BLaER1 treated with 17β-estradiol and CSF1 and Interleukin-3, amounts not matched to agents 10 nM and 100 nM (cell line): Measurements from ENCODE around the gene CENPP.

Source experiments
- H3K27ac ChIP-seq, 11 experiments: shearing (Covaris generic); formaldehyde crosslinking; 2 replicates each; pipeline ENCODE4 v1.8.1; 2022
- H3K27me3 ChIP-seq, 11 experiments: shearing (Covaris generic); formaldehyde crosslinking; 2 replicates each; pipeline ENCODE4 v1.8.1; 2022
- H3K36me3 ChIP-seq, 11 experiments: shearing (Covaris generic); formaldehyde crosslinking; 2 replicates each; pipeline ENCODE4 v1.8.1; 2022
- H3K4me1 ChIP-seq, 10 experiments: shearing (Covaris generic); formaldehyde crosslinking; 2 replicates each; pipeline ENCODE4 v1.8.1; 2022
- H3K4me2 ChIP-seq, 11 experiments: shearing (Covaris generic); formaldehyde crosslinking; 2 replicates each; pipeline ENCODE4 v1.8.1; 2022
- H3K4me3 ChIP-seq, 10 experiments: shearing (Covaris generic); formaldehyde crosslinking; 2 replicates each; pipeline ENCODE4 v1.8.1; 2022
- H3K9ac ChIP-seq, 11 experiments: shearing (Covaris generic); formaldehyde crosslinking; 2 replicates each; pipeline ENCODE4 v1.8.1; 2022
- H3K9me3 ChIP-seq, 11 experiments: shearing (Covaris generic); formaldehyde crosslinking; replicated peaks in 1 of 11; 2 replicates each; pipeline ENCODE4 v1.8.1; 2022
- H4K20me1 ChIP-seq, 11 experiments: shearing (Covaris generic); formaldehyde crosslinking; 2 replicates each; pipeline ENCODE4 v1.8.1; 2022
- Cebpa-rat ChIP-seq, 11 experiments: shearing (Covaris generic); IDR thresholded peaks; 2 replicates each; pipeline ENCODE4 v1.8.1; 2022

The CENPP gene

DNA sequence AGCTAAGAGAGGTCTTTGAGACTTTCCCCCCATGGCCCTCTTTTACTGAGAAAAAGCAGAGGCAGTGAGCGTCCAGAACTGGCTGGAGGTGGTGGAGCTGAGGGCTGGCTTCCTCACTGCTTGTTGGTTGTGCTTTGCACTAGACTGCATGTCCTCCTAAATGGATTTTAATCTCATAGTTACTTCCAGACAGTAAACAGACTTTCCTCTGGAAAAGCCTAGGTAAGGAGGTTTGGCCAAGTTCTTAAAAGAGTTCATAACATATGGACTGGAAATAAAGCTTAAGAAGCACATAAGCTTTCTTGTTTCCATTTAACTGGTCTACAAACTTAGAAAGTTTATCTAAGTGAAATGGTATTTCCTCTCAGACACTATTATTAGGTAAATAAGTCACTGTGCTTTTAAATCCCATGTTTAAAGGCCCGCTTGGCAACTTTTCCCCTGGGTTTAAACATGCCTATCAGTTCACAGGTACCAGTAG, 154.6 kb downstream of the CENPP start:
- H3K4me3 ChIP-seq: no peak overlapping the region
- H3K27ac ChIP-seq: no peak overlapping the region
- H3K27me3 ChIP-seq: no peaks in the 10 kb centered on the region
- H3K9me3 ChIP-seq: no peaks in the 10 kb centered on the region
- peaks cover 0 to 8% (median 0%) of the 10 kb centered on the region in 10 experiments; a peak in 5 of 20 replicates for H3K4me1 ChIP-seq
- no peaks in the 10 kb centered on the region for H4K20me1 ChIP-seq
- H3K9ac ChIP-seq: no peak overlapping the region
- no peaks in the 10 kb centered on the region for H3K36me3 ChIP-seq
- H3K4me2 ChIP-seq: no peak overlapping the region
- no peak for TF ChIP-seq Cebpa-rat (IDR thresholded peaks at IDR 0.05)

- Histone ChIP-seq H3K4me3 (no peak overlapping the region), H3K27ac (no peak overlapping the region), H3K9ac (no peak overlapping the region), H3K9me3 (no peaks in the 10 kb centered on the region), H3K4me1 (peaks cover 0 to 8% (median 0%) of the 10 kb centered on the region in 10 experiments; a peak in 6 of 20 replicates), H3K4me2 (peak overlapping the region in 3 of 11 experiments; percentile 3 to 53 (median 14); a peak in 4 of 22 replicates), H3K36me3 (no peaks in the 10 kb centered on the region), H4K20me1 (no peaks in the 10 kb centered on the region), H3K27me3 (no peaks in the 10 kb centered on the region)
- TF ChIP-seq Cebpa-rat (IDR thresholded peaks at IDR 0.05): no peak
Measured at GRCh38 chr9:92480986-92481633, 155.4 kb downstream of the CENPP start.

DNA sequence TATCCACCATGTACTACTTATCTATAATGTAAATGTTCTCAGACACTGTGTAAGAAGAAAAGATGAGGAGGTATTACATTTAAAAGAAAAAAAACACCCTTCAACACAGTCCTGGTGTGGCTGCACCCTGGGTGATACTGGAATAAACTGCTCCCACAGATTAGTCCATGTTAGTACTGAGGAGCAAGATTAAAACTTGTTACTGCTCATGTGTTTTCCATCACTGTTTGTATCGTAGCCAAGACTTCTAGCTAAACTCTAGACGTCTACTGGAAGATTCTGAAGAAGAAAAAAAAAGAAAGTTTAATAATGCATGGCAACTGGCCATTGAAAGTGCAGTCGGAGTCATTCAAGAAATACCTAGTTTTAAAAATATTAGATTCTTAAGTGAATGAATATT, 156.6 kb downstream of the CENPP start, which contains the start of gene ASPN:
Gene ASPN, minus strand, starts transcription at position 178 of the 400 bp plus-strand sequence.
- H3K27me3 ChIP-seq: no peaks in the 10 kb centered on the region
- no peak within 1 kb of the TSS for H3K9ac ChIP-seq
- no peaks in the 10 kb centered on the region for H3K36me3 ChIP-seq
- H3K4me1 ChIP-seq: peaks cover 0 to 16% (median 0%) of the 10 kb centered on the region in 10 experiments; a peak in 6 of 20 replicates
- no peak within 1 kb of the TSS for H3K4me3 ChIP-seq
- no peak within 1 kb of the TSS for H3K27ac ChIP-seq
- no peaks in the 10 kb centered on the region for H4K20me1 ChIP-seq
- TF ChIP-seq Cebpa-rat (IDR thresholded peaks at IDR 0.05): no peak
- H3K9me3 ChIP-seq: no peaks in the 10 kb centered on the region
- peak within 1 kb of the TSS in 3 of 11 experiments; percentile 3 to 53 (median 14); a peak in 4 of 22 replicates for H3K4me2 ChIP-seq

- Histone ChIP-seq H3K4me2 (no peak overlapping the region), H3K9me3 (no peaks in the 10 kb centered on the region), H4K20me1 (no peaks in the 10 kb centered on the region), H3K4me3 (no peak overlapping the region), H3K9ac (no peak overlapping the region), H3K4me1 (peaks cover 0 to 16% (median 0%) of the 10 kb centered on the region in 10 experiments; a peak in 6 of 20 replicates), H3K27me3 (no peaks in the 10 kb centered on the region), H3K27ac (no peak overlapping the region), H3K36me3 (no peaks in the 10 kb centered on the region)
- no peak for TF ChIP-seq Cebpa-rat (IDR thresholded peaks at IDR 0.05)
Measured at GRCh38 chr9:92482805-92483204, 157.1 kb downstream of the CENPP start.

DNA sequence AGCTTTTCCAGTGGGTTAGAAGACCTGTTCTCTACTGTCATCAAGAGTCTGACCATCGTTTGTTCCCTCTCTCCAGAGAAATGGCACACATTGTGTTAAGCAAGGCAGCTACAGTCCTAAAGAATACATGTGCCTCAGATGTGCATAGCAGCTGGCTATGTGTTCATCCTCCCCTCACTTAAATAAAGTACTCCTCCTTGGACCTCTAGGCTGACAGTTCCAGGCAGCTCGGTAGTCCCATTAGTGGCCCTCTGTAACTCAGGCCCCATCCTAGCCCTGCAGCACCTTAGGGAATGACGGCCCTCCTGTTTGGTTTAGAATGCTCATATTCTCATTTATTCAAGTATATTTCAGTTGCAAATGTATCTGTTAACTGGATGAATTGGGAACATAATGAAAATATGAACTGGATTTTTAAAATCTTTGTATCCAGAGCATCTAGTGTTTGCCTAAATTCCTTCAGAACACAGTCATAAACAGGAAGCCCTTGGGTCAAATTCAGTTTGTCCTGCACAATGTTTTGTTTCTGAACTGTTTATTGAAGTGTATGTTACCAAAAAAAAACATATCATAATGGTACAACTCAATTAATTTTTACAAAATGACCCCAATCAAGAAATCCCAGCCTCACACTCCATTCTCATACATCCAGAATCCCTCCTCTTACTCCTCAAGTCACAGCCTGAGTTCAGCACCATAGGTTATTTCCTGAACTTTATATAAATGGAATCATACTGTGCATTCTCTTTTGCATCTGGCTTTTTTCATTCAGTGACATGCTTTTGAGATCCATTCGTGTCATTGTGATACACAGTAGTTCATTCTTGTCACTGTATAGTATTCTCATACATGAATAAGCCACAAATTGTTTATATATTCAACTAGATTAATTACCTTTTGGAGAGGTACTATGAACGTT, 158.1 kb downstream of the CENPP start:
- H3K4me3 ChIP-seq: no peak overlapping the region
- H3K9ac ChIP-seq: no peak overlapping the region
- H3K4me2 ChIP-seq: no peak overlapping the region
- no peak overlapping the region for H3K27ac ChIP-seq
- no peaks in the 10 kb centered on the region for H3K27me3 ChIP-seq
- no peak for TF ChIP-seq Cebpa-rat (IDR thresholded peaks at IDR 0.05)
- H3K4me1 ChIP-seq: peaks cover 0 to 16% (median 0%) of the 10 kb centered on the region in 10 experiments; a peak in 6 of 20 replicates
- H3K9me3 ChIP-seq: no peaks in the 10 kb centered on the region
- no peaks in the 10 kb centered on the region for H4K20me1 ChIP-seq
- H3K36me3 ChIP-seq: no peaks in the 10 kb centered on the region

DNA sequence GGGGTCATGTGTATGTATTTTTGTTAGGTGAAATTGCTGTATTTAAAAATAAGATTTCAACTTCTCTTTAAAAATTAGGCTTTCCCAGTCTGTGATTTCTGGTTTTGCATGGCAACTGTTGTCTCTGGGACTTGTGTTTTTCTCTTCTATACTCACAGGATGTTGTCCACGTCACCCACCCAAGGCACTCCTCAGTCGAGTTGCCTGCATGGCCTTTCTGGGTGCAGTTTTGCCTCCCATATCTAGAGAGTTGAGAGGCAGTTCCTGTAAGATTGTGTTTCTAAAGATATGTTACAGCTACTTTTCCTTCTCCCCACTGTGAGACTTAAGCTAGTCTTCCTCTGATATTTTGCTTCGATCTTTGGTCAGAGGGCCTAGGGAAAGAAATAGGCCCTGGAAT, 158.8 kb downstream of the CENPP start:
- Histone ChIP-seq H3K4me3 (no peak overlapping the region), H3K4me2 (no peak overlapping the region), H3K27me3 (no peaks in the 10 kb centered on the region), H3K9ac (no peak overlapping the region), H3K9me3 (no peaks in the 10 kb centered on the region), H3K36me3 (no peaks in the 10 kb centered on the region), H4K20me1 (no peaks in the 10 kb centered on the region), H3K27ac (no peak overlapping the region), H3K4me1 (peaks cover 0 to 18% (median 0%) of the 10 kb centered on the region in 10 experiments; a peak in 6 of 20 replicates)
- no peak for TF ChIP-seq Cebpa-rat (IDR thresholded peaks at IDR 0.05)

DNA sequence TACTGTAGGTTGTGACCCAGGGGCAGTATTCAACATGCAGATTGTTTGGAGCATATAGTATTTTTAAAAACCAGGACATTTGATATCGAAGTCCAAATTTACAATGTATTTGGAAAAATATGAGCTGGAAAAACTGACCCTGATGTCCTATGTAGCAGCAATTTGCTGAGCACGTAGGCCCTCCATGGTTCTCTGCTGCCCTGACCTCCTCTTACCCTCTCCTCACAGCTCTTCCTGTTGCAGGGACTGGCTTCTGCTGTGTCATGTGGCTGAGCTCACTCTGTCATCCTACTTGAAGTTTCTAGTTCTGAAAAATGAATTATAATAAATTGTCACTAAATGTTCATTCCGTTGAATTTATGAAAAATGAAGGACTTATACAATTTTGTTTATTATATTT, 160.6 kb downstream of the CENPP start:
- H3K4me2 ChIP-seq: 0 out of 22 replicates have a peak overlapping the region, but pooled peaks of 1 of the 11 experiments have one; percentile 12
- no peak for TF ChIP-seq Cebpa-rat (IDR thresholded peaks at IDR 0.05)
- no peaks in the 10 kb centered on the region for H3K27me3 ChIP-seq

GRCh38 chr9:92488681-92489550, 163.2 kb downstream of the CENPP start:
- Histone ChIP-seq H3K4me3 (no peak overlapping the region), H3K36me3 (no peaks in the 10 kb centered on the region), H3K4me2 (no peak overlapping the region), H3K4me1 (peaks cover 0 to 17% (median 0%) of the 10 kb centered on the region in 10 experiments; a peak in 5 of 20 replicates), H3K9ac (no peak overlapping the region), H4K20me1 (no peaks in the 10 kb centered on the region; a peak in 1 of 22 replicates), H3K27me3 (no peaks in the 10 kb centered on the region), H3K9me3 (no peaks in the 10 kb centered on the region), H3K27ac (no peak overlapping the region)
- TF ChIP-seq Cebpa-rat (IDR thresholded peaks at IDR 0.05): no peak

More for the DNA sequence above, 160.6 kb downstream of the CENPP start:
- no peak overlapping the region for H3K9ac ChIP-seq
- peaks cover 0 to 18% (median 0%) of the 10 kb centered on the region in 10 experiments; a peak in 8 of 20 replicates for H3K4me1 ChIP-seq
- H3K27ac ChIP-seq: no peak overlapping the region
- H3K9me3 ChIP-seq: no peaks in the 10 kb centered on the region
- H3K4me3 ChIP-seq: no peak overlapping the region
- H4K20me1 ChIP-seq: no peaks in the 10 kb centered on the region
- no peaks in the 10 kb centered on the region for H3K36me3 ChIP-seq
